GM18511 (cell line): Measurements from ENCODE around the gene CKAP4.
"Not testable (repeated sequence)": the region's sequence is repeated elsewhere in the genome, so short reads cannot be mapped to it uniquely, and the experiment has no call there.

ENCODE experiments used
- ATAC-seq: cut with Tn5 transposase; IDR thresholded peaks from one replicate; pipeline ENCODE4 v1.9.1; 2021; ENCODE audit warnings: mild to moderate bottlenecking, moderate library complexity; ENCODE audit not compliant: unreplicated experiment

CKAP4 gene, protein sequence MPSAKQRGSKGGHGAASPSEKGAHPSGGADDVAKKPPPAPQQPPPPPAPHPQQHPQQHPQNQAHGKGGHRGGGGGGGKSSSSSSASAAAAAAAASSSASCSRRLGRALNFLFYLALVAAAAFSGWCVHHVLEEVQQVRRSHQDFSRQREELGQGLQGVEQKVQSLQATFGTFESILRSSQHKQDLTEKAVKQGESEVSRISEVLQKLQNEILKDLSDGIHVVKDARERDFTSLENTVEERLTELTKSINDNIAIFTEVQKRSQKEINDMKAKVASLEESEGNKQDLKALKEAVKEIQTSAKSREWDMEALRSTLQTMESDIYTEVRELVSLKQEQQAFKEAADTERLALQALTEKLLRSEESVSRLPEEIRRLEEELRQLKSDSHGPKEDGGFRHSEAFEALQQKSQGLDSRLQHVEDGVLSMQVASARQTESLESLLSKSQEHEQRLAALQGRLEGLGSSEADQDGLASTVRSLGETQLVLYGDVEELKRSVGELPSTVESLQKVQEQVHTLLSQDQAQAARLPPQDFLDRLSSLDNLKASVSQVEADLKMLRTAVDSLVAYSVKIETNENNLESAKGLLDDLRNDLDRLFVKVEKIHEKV

DNA sequence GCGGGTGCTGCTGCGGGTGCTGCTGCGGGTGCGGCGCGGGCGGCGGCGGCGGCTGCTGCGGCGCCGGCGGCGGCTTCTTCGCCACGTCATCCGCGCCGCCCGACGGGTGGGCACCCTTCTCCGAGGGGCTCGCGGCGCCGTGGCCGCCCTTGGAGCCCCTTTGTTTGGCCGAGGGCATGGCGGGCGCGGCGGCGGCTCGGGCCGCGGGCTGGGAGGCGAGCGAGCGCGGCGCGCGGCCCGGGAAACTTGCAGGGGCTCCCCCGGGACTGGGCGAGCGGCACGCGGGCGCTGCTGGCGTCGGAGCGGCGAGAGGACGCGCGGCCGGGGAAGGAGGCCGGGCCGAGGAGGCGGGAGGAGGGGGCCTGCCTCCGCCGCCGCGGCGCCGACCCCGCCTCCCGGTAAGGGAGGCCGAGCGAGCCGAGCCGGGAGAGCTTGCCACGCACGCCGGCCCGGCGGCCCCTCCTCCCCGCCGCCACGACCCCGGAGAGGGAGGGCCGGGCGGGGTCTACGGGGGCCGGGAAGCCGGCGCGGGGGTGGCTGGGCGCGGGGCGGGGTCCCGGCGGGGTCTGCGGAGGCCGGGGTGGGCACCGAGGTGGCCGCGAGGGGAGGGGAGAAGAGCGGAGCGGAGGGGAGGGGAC, at the start of gene CKAP4:
Gene CKAP4, minus strand, starts transcription at position 347 of the 638 bp plus-strand sequence. Its CDS starts 169 bp downstream, at position 178.
- peak; percentile 59 for ATAC-seq

DNA sequence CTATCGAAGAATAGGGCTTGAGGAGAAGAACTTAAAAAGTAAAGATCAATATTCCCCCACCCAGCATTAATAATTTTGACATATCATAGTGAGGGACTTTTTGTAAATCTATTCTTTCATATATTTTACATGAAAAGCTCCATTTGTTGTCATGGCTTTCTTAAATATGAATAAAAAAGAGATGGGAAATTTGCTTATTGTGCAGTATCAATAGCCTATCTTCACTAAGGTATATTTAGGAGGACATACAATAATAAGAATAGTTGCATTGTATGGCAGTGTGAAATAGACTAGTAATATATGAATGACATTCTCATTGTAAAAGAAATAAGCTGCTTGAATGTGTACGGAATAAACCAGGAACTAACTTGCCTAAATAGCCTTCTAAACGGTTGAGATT, 49.3 kb upstream of the CKAP4 start:
- ATAC-seq, result no peak

DNA sequence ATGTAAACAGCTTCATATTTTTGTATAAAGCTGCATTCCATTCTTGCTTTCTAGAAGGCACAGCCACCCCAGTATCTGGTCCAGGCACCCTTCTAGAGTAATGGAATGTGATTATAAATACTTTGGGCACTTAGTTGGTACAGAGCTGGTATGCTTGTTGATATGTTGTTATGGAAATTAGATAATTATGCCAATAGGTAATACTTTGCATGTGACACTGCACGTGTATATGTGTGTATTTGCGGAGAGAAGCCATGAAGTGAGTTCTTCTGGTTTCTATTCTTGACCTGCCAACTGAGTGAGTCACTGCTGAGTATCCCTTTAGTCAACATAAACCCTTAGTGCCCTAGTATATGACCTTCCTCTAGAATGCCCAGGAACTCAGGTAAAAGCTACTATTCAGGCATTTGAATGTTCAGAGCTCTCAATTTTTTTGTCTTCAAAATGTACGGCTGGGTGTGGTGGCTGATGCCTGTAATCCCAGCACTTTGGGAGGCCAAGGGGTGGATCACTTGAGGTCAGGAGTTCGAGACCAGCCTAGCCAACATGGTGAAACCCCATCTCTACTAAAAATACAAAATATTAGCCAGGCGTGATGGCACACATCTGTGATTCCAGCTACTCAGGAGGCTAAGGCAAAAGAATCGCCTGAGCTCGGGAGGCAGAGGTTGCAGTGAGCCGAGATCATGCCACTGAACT, 48.5 kb upstream of the CKAP4 start:
- no peak for ATAC-seq

DNA sequence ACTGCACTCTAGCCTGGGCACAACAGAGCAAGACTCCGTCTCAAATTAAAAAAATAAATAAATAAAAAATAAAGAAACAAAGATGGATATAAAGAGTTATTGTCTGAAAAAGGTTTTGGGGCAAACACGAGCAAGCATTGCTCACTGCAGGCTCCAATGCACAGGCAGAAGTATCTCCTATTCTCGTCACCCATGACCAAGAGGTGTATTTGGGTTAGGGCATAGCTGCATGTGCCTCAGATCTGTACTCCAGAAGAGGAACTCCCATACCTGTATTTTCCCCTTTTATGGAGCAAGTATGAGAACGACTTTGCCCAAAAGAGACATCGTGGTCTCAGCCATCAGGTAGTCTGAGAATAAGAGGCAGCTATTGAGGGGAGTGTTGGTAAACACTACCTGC, 44.5 kb upstream of the CKAP4 start:
- no peak for ATAC-seq

DNA sequence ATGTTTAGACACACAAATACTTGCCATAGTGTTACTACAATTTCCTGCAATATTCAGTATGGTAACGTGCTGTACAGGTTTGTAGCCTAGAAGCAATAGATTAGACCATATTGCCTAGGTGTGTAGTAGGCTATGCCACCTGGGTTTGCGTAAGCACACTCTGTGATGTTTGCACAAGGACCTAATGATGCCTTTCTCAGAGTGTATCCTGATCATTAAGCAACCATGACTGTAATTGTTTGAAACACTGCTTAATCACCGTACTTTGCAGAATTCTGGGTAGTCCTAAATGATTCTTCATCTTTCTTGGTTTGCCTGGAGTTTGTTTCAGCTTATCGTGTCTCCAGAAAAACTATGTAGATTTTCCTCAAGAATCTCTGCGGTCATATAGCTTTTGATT, 43.5 kb upstream of the CKAP4 start:
- no peak for ATAC-seq

DNA sequence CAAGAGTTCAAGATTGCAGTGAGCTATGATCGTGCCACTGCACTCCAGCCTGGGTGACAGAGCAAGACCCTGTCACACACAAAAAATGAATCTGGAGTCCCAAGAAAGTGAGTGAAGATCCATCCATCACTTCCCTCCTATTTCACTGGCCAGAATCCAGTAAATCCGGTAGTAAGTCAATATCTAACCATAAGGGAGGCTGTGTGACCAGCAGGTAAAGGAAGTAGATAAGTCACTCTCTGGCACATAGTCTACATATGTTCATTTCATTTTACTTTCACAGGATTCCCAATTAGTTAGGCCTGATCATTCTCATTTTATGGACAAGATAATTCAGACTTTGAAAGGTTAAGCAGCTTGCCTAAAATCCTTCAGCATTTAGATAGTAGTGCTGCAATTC, 42.8 kb upstream of the CKAP4 start:
- ATAC-seq, result no peak

DNA sequence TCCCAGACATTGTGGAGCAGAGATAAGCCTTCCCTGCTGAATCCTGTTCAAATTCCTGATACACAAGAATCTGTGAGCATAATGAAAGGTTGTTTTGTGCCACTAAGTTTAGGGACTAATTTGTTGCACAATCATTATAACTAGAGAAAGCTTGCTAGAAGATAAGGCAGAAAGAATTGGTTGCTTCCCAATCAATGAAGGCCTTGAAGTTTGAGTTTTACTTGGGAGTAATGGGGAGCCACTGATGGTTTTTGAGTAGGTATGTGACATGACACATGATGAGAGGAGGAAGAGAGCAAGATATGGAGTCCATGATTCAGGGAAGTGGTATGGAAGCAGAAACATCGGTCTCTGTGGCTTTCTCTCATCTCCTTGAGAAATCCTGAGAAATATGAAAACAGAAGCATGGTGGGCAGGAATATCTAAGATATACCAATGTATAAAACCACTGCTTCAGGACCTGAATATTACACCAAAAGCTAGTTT, 41.4 kb upstream of the CKAP4 start:
- ATAC-seq, result no peak

DNA sequence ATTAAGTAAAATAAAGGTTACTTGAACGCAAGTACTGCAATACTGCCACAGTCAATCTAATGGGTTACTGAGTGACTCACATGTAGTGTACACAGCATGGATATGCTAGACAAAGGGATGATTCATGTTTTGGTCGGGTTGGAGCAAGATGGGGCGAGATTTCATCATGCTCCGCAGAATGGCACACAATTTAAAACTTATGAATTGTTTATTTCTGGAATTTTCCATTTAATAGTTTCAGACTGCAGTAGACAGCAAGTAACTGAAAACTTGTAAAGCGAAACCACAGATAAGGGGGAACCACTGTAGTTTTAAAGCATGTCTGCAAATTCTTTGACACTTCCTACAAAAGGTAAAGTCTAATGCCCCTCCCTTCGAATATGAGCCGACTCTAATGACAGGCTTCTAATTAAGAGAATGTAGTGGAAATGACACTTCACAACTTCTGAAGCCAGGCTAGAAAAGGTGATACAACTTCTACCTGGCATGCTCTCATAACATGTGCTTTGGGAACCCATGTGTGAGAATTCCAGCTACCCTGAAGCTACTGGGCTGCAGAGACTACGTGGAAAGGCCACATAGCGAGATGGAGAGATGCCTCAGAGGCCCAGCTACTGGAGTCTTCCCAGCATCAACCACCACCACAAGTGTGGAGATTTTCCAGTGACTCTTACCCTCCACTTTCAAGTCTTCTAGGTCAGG, 40.8 kb upstream of the CKAP4 start:
- no peak for ATAC-seq

DNA sequence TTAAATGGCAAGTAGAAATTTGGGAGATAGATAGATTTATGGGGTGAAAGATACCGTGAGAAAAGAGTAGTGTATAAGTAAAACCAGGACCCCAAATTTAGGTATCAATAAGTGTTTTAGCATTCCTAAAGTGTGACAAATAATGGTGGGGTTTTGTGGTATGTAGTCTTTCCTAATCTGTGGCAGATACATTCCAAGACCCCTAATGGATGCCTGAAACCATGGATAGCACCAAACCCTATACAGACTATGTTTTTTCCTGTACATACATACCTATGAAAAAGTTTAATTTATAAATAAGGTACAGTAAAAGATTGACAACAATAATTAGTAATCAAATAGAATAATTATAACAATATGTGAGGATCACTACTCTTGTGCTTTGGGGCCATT, 40.3 kb upstream of the CKAP4 start:
- ATAC-seq, result no peak

DNA sequence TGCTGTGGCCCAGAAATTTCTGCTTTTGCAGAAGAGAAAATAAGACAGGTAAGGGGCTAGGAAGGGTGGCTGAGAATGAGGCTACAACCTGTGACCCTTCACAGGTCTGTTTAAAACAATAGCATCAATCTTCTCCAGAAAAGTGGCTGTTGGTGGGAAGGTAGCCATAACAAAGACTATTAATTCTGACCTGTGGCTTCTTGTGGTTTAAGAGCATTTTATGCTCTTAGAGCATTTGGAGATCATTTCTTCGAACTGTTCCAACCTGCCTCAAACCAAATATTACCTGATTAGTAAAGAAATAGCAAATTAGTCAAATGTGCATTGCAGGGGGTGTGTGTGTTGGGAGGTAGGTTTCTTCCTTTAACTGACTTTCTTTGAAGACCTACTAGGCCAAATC, 39.5 kb upstream of the CKAP4 start:
- no peak for ATAC-seq

DNA sequence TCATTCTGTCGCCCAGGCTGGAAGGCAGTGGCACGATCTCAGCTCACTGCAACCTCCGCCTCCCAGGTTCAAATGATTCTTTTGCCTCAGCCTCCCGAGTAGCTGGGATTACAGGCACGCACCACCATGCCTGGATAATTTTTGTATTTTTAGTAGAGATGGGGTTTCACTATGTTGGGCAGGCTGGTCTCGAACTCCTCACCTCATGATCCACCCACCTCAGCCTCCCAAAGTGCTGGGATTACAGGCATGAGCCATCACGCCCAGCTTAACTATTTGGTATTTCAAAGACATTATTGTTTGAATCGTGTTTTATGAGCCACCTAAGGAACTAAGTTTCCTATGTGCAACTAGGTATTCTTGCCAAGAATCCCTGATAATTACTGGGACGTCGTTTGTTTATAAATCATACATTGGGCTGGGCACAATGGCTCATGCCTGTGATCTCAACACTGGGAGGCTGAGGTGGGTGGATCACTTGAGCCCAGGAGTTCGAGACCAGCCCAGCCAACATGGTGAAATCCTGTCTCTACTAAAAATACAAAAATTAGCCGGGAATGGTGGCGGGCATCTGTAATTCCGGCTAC, 38.8 kb upstream of the CKAP4 start:
- ATAC-seq, result not testable (repeated sequence)

DNA sequence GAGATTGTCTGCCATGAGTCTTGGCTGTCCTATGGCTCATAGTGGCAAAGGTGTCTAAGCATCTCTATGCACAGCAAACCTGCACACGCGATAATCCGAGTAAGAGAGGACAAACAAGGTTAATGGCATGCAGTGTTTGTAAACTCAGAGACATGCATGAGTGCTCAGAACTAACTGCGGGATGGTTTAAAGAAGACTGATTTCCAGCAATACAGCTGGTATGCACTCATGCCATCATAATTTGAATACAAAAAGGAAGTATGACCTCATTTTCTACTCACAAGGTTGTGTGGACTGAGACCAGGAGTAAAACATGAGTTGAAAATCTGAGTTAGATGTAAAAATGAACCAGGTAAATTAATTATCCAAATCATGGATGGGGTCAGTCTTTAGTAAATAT, 38.2 kb upstream of the CKAP4 start:
- peak; percentile 74 for ATAC-seq

DNA sequence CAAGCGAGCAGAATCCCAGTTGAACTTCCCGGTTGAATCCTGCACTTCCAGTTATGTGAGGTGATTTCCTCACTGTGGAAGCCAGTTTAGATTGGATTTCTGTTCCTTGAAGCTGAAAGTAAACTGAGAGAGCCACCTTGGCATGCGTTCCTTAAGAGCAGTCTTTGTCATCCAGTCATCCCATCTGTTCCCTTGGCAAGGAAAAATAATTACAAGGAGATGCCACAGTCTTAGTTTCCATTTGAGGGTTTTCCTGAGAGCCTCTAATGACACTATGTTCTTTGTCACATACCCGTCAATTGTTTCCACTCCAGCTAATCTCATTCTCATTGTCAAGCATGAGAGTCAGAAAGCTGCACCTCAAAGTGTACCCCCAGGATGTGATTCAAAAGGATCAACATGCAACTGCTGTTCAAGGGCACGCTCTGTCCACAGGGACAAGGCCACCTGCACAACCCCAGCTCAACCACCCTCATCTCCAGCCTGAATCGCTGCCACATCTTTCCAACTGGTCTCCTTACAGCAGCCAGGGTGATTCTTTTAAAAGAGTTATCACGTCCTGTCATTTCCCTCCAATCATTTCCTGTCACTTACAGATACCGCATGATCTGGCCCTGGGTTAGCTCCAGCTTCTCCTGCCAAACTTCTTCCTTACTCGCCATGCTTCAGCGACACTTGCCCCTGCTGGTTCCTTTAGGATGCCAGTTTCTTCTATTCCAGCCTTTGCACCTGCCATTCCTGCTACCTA, 36.7 kb upstream of the CKAP4 start:
- ATAC-seq, result no peak

DNA sequence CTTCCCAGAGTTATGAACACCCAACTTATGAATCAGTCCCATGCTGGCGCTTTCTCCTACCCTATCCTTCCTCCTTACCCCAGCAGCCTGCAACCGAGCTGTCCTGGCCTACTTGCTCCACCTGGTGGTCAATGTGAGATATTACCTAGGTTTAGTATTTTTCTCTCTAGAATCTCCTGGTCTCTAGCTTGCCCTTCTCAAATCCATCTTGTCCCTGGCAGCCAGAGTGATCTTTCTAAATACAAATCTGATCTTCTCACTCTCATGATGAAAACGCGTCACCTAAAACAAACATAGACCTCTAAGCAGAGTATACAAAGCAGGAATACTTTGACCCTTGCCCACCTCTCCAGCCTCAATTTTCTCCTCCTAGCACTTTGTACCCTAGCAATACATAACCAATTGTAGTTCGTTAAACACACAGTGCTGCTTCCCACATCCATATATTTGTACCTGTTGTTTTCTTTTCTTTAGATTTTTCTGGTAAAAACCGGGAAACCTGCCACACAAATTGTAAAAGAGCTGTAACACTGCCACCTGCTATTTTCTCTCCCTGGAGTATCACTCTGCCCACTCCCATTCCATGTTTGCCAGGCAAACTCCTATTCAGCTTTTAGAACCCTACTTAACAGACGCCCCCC, 34.8 kb upstream of the CKAP4 start:
- ATAC-seq, result no peak

DNA sequence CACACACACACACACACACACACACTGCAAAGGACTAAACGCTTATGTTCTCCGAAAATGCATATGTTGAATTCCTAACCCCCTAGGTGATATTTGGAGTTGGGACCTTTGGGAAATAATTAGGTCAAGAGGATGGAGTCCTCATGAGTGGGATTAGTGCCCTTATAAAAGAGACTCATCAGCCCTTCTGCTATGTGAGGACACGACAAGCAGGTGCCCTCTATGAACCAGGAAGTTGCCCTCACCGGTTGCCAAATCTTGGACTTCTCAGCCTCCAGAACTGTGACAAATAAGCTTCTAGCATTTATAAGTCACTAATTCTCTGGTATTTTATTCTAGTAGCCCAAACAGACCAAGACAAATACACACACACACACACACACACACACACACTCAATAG, 34.0 kb upstream of the CKAP4 start:
- no peak for ATAC-seq

DNA sequence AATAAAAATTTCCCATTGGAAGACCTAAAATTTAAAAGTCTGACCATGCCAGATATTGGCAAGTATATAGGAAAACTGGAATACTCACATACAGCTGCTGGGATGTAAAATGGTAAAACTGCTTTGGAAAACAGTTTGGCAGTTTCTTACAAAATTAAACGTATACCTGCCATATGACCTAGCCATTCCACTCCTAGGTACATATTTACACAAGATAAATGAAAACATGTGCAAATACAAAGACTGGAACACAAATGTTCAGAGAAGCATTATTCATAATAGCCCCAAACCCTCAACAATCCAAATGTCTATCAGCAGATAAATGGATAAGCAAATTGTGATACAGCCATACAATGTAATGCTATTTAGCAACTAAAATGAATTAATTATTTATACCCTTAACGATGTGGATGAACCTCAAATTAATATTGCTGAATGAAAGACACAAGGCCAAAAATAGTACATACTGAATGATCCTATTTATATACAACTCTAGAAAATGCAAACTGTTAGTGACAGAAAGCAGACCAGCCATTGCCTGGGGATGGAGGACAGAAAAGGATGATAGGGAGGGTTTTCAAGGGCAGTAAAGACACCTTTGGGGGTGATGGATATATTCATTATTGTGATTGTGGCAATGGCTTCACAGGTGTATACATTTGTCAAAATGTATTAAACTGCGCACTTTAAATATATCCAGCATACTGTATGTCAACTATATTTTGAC, 33.4 kb upstream of the CKAP4 start:
- no peak for ATAC-seq

DNA sequence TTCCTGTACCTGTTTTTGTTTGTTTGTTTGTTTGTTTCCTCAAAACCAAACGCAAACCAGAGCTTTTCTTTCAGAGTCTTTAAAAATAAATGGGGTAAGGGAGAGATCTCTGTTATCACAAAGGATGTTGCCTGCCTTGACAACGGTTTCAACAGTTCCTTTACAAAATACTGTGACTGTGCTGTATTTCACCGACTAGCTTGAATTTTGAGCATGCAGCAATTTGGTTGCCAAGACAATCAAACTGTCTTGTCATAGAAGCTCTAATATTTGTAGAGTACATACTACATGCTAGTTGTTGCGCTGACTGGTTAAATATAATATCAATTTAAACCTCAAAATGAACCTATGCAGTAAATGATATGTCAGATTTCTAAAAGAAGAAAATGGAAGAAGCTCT, 32.3 kb upstream of the CKAP4 start:
- ATAC-seq, result no peak

DNA sequence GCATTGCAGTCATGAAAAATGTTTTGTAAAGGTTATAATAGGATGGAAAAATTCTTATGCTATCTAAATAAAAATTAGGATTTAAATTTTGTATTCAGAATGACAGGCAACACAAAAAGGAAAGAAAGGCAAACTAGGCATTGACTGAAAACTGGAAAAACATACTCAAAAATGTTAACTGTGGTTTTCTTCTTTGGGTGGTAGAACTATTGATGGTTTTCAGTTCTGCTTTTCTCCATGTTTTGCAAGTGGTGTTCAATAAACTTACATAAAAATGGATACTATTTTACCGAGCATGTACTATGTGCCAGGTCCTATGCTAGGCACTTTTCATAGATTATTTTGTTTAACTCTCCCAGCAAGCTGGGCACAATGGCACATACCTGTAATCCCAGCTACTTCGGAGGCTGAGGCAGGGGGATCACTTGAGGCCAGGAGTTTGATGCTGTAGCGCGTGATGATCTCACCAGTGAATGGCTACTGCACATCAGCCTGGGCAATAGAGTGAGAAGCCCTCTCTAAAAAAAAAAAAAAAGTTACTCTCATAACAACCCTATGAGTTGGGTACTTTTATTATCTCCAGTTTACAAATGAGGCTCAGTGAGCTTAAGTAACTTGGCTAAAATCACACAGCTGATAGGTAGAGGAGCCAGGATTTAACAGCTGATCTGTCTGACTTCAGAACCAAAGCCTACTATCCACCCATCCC, 28.4 kb upstream of the CKAP4 start:
- peak; percentile 80 for ATAC-seq
